Thyroid gland (tissue), 4 donors: Measurements from ENCODE around the gene AOAH. TPM values are rescaled to one million over a fixed set of nuclear protein-coding genes. Genes with fewer than 3 reads are reported as not detected.

Experiments used
- DNase-seq, 2 donors: peaks; one replicate each; pipeline ENCODE4 v3.0.0-alpha.2; 2019
- H3K27ac ChIP-seq, 3 donors: fragments of 200-600 bp; sonication (generic); 1 replicate in 2 of 3; 2 replicates in 1 of 3; pipeline ENCODE4 v1.5.1; 2016 to 2019; ENCODE audit warnings: mild to moderate bottlenecking in 1 of 3, moderate library complexity in 1 of 3
- H3K27me3 ChIP-seq: fragments of 200-600 bp; sonication (generic); one replicate; pipeline ENCODE4 v1.5.1; 2019
- H3K36me3 ChIP-seq, 2 donors: fragments of 200-600 bp; sonication (generic); one replicate each; pipeline ENCODE4 v1.5.1; 2016 to 2019
- H3K4me1 ChIP-seq, 2 donors: fragments of 200-600 bp; sonication (generic); one replicate each; pipeline ENCODE4 v1.5.1; 2017 to 2019
- H3K4me3 ChIP-seq, 3 donors: fragments of 200-600 bp; sonication (generic); replicated peaks in 1 of 3; 1 replicate in 2 of 3; 2 replicates in 1 of 3; pipeline ENCODE4 v1.5.1; 2016; ENCODE audit warnings: mild to moderate bottlenecking in 1 of 3
- H3K9me3 ChIP-seq: fragments of 200-600 bp; sonication (generic); one replicate; pipeline ENCODE4 v1.5.1; 2017
- POLR2A ChIP-seq, 2 donors: fragments of 450-650 bp; IDR thresholded peaks; one replicate each; pipeline ENCODE4 v1.6.1; 2017; ENCODE audit warnings: antibody characterized with exemption in 2 of 2, mild to moderate bottlenecking in 2 of 2, moderate library complexity in 1 of 2
- WGBS, 2 donors: methylation state at CpG; one replicate each; pipeline ENCODE4 v1.1.5; 2017; 5-methylcytosine and 5-hydroxymethylcytosine counted together
- intact Hi-C: fragments of 100-400 bp; cut with DNase I; formaldehyde crosslinking; loops from one replicate; pipeline ENCODE4 v1.15.1; 2023
- total RNA-seq, 4 donors: library from RNA; depleted of rRNA; stranded (reverse); fragments of >200 nt; gene quantifications; one replicate each; pipeline ENCODE4 v1.2.3, GENCODE V29; 2016
- TF ChIP-seq, protein P1 (sequence below), 6 experiments: fragments of 200-600 bp in 3 of 6; fragments of 450-650 bp in 3 of 6; sonication (generic) in 3 of 6; IDR thresholded peaks; one replicate each; pipeline ENCODE4 v1.5.1; 2016 to 2019; ENCODE audit warnings: antibody characterized with exemption in 6 of 6, mild to moderate bottlenecking in 2 of 6, inconsistent platforms in 1 of 6, moderate library complexity in 1 of 6

Gene AOAH
- total RNA-seq, 4 donors from 2014 or later, result 7.4 to 26.7 (median 12.4) TPM

DNA sequence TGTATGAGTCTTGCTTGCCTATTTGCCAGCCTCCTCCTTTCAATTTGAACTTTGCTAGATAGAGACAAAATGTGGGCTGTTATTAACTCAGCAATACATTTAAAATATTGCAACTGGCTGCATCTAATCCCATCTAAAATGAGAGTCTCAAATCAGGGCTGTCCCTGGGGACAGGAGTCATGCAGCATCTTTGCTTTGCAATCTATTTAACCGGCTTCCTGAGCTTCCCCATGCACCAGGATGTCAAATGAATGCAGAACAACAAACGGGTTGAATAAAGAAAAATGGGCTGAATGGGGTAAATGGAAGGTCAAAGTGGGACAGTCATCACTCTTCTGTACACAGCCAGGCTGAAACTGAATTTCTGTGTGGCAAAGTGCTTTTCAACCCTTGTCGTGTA, 89.2 kb downstream of the AOAH start:
- 79 to 83% methylated on average over 3 of the region's 3 CpGs for WGBS, 2 donors
- Histone ChIP-seq H3K9me3 (no peaks in the 10 kb centered on the region), H3K4me1 (no peaks in the 10 kb centered on the region), H3K4me3 (no peak overlapping the region), H3K36me3 (no peaks in the 10 kb centered on the region), H3K27ac (no peak overlapping the region), H3K27me3 (no peaks in the 10 kb centered on the region)
- no peak for DNase-seq
- intact Hi-C loops, result no loop called here
- TF ChIP-seq, protein P1, sequence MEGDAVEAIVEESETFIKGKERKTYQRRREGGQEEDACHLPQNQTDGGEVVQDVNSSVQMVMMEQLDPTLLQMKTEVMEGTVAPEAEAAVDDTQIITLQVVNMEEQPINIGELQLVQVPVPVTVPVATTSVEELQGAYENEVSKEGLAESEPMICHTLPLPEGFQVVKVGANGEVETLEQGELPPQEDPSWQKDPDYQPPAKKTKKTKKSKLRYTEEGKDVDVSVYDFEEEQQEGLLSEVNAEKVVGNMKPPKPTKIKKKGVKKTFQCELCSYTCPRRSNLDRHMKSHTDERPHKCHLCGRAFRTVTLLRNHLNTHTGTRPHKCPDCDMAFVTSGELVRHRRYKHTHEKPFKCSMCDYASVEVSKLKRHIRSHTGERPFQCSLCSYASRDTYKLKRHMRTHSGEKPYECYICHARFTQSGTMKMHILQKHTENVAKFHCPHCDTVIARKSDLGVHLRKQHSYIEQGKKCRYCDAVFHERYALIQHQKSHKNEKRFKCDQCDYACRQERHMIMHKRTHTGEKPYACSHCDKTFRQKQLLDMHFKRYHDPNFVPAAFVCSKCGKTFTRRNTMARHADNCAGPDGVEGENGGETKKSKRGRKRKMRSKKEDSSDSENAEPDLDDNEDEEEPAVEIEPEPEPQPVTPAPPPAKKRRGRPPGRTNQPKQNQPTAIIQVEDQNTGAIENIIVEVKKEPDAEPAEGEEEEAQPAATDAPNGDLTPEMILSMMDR (IDR thresholded peaks at IDR 0.05), result no peak
- TF ChIP-seq POLR2A (IDR thresholded peaks at IDR 0.05), result no peak

DNA sequence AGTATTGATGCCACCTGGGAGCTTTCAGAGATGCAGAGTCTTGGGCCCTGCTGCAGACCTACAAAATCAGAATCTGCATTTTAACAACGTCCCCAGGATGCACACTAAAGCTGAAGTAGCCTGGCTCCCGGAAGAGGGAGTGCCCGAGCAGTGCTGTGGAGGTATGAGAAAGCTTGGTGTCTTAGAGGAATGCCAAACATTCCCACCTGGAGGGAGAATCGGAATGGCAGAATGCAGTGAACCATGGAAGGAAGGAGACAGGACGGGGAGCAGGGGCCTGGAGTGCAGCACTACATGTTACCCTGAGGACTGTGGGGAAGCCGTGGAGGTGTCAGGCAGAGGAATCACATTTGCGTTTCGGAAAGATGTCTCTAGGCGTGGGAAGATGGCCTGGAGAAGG, 90.9 kb downstream of the AOAH start:
- no peaks in the 10 kb centered on the region for H3K36me3 ChIP-seq
- no peak for TF ChIP-seq POLR2A (IDR thresholded peaks at IDR 0.05)
- TF ChIP-seq, protein P1 (IDR thresholded peaks at IDR 0.05), result no peak
- H3K4me1 ChIP-seq, result no peaks in the 10 kb centered on the region
- WGBS, 2 donors, result 69 to 72% methylated on average over 9 of the region's 9 CpGs
- H3K4me3 ChIP-seq, result no peak overlapping the region
- no peaks in the 10 kb centered on the region for H3K9me3 ChIP-seq
- intact Hi-C loops, result no loop called here
- H3K27ac ChIP-seq, result no peak overlapping the region
- H3K27me3 ChIP-seq, result no peaks in the 10 kb centered on the region
- peak in 1 of 2 donors; percentile 5 for DNase-seq

DNA sequence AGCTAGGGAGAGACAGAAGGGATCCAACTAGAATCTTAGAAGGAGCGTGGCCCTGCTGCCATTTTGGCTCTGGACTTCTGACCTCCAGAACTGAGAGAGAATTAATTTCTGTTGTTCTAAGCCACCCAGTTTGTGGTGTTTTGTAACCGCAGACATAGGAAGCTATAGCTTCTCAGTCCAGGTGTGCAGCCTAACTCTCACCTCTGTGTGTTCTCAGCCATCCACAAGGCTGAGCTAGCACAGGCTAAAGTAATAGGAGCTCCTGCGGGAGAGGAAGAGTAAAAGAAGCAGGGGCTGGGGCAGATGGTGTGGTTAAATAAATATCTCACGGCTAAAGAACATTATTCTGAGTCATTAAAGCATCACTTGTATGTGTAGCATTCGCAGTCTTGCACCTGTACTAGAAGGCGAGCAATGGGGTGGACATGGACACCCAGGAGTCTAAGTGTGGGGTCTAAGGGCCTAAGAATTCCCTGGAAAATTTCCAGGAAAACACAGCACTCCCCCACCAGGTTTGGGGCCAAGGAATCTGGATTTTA, 94.1 kb downstream of the AOAH start:
- no peaks in the 10 kb centered on the region for H3K9me3 ChIP-seq
- H3K27me3 ChIP-seq, result no peaks in the 10 kb centered on the region
- WGBS, 2 donors, result 75 to 83% methylated on average over 6 of the region's 6 CpGs
- TF ChIP-seq, protein P1 (IDR thresholded peaks at IDR 0.05), result no peak
- TF ChIP-seq POLR2A (IDR thresholded peaks at IDR 0.05), result no peak
- DNase-seq, result no peak
- no peaks in the 10 kb centered on the region for H3K36me3 ChIP-seq
- H3K4me1 ChIP-seq, result peaks cover 0 to 5% of the 10 kb centered on the region in 2 donors
- no peak overlapping the region for H3K27ac ChIP-seq
- no peak overlapping the region for H3K4me3 ChIP-seq
- intact Hi-C loops, result no loop called here

DNA sequence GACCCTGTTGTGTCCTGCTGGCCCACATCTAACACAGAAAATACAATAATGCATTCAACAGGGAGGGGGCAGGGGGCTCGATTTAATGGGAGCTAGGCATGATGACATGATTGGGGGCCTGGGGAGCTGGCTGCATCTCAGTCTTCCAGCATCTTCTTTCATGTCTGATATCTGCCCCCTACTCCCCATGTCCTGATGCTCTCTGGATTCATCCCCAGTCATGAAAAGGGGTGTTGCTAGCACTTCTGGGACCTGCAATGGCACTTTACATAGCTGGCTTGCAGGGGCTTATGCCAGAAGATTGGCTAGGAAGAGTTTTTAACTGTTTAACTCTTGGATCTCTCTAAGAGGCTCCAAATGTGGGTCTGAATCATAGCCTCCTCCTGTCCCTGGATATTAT, 94.9 kb downstream of the AOAH start:
- no peak overlapping the region for H3K27ac ChIP-seq
- no peaks in the 10 kb centered on the region for H3K27me3 ChIP-seq
- WGBS, 2 donors, result 69 to 89% methylated on average over 1 of the region's 1 CpG

DNA sequence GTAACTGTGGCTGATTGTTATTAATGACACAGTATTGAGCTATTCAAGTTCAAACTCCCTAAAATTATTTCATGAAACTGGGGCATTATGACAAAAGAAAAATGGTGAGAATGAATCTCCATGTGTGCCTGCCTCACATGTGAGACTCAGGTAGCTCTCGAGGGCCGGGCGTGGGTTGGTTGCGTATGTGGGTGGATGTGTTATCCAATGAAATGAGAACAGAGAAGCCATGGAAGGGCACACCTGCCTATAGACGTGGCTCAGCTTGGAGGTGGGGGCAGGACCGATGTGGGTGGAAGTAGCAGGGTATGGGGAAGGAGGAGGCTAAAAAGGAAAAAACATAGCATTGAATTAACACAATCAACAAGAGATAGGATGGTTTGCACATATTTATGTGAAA, 96.5 kb downstream of the AOAH start:
- intact Hi-C loops, result no loop called here
- Histone ChIP-seq H3K27ac (no peak overlapping the region), H3K27me3 (no peaks in the 10 kb centered on the region), H3K4me3 (no peak overlapping the region), H3K9me3 (no peaks in the 10 kb centered on the region), H3K36me3 (no peaks in the 10 kb centered on the region), H3K4me1 (peaks cover 0 to 5% of the 10 kb centered on the region in 2 donors)
- no peak for DNase-seq
- TF ChIP-seq POLR2A (IDR thresholded peaks at IDR 0.05), result no peak
- TF ChIP-seq, protein P1 (IDR thresholded peaks at IDR 0.05), result no peak
- WGBS, 2 donors, result 94 to 97% methylated on average over 6 of the region's 6 CpGs

More for the DNA sequence above, 94.9 kb downstream of the AOAH start:
- intact Hi-C loops, result no loop called here
- no peak for TF ChIP-seq POLR2A (IDR thresholded peaks at IDR 0.05)
- TF ChIP-seq, protein P1 (IDR thresholded peaks at IDR 0.05), result no peak
- DNase-seq, result no peak
- H3K36me3 ChIP-seq, result no peaks in the 10 kb centered on the region
- peaks cover 0 to 5% of the 10 kb centered on the region in 2 donors for H3K4me1 ChIP-seq
- no peak overlapping the region for H3K4me3 ChIP-seq
- no peaks in the 10 kb centered on the region for H3K9me3 ChIP-seq
